MM.1S (cell line): Measurements from ENCODE around the gene ARHGAP12.

Experiments
- CTCF ChIP-seq: fragments of 300-600 bp; sonication (generic); IDR thresholded peaks from 2 replicates; pipeline ENCODE4 v1.5.1; 2016; ENCODE audit warnings: antibody characterized with exemption, low read length, mixed read lengths
- EZH2 ChIP-seq: fragments of 300-600 bp; sonication (generic); optimal IDR thresholded peaks from 2 replicates; pipeline ENCODE3; 2017; ENCODE audit warnings: low read depth, mild to moderate bottlenecking, antibody characterized with exemption, low read length, mixed read lengths

GRCh38 chr10:31927565-31927883 is 1.1 kb downstream of the ARHGAP12 start:
- no peak for TF ChIP-seq CTCF
- no peak for TF ChIP-seq EZH2
